Measurements from ENCODE around the gene COL13A1.

- TF ChIP-seq, protein P1, sequence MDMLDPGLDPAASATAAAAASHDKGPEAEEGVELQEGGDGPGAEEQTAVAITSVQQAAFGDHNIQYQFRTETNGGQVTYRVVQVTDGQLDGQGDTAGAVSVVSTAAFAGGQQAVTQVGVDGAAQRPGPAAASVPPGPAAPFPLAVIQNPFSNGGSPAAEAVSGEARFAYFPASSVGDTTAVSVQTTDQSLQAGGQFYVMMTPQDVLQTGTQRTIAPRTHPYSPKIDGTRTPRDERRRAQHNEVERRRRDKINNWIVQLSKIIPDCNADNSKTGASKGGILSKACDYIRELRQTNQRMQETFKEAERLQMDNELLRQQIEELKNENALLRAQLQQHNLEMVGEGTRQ (IDR thresholded peaks at IDR 0.05; ENCODE audit: low read length) = no peak
- TF ChIP-seq CTCF (IDR thresholded peaks at IDR 0.05; ENCODE audit: control extremely low read depth in 1 of 3, insufficient read depth in 1 of 3, low read depth in 1 of 3, low read length in 3 of 3) = no peak
- TF ChIP-seq YY1 (IDR thresholded peaks at IDR 0.05; ENCODE audit: low read depth, low read length) = no peak
- no peak for TF ChIP-seq EP300 (IDR thresholded peaks at IDR 0.05; ENCODE audit: borderline replicate concordance in 1 of 2, low read depth in 2 of 2, low read length in 2 of 2)
- TF ChIP-seq POLR2A (IDR thresholded peaks at IDR 0.05; ENCODE audit: control extremely low read depth in 1 of 2, low read depth in 2 of 2, low read length in 2 of 2) = no peak
Measured at GRCh38 chr10:69912589-69912988, 110.9 kb downstream of the COL13A1 start.

All from H1 (cell line).